Stimulated activated effector memory CD8-positive, alpha-beta T cell treated with anti-CD3 and anti-CD28 coated beads, Interleukin-12 subunit alpha, Interleukin-12 subunit beta, amount 100 ng/mL, for 72 hours (primary cell): ENCODE data around the gene NTSR2.

Source experiments
- ATAC-seq: fragments of 150-1000 bp; cut with Tn5 transposase; 2 replicates; pipeline ENCODE4 v1.10.0; 2021
- DNase-seq, 2 donors: peaks; one replicate each; pipeline ENCODE4 v3.0.0; 2021 to 2022; ENCODE audit warnings: low spot score in 2 of 2
- H3K27ac Mint-ChIP-seq: one replicate; pipeline ENCODE4 v1.8.0; 2022; ENCODE audit warnings: mild to moderate bottlenecking, mixed read lengths
- H3K36me3 Mint-ChIP-seq: one replicate; pipeline ENCODE4 v1.8.0; 2022; ENCODE audit warnings: mild to moderate bottlenecking, mixed read lengths
- H3K4me1 Mint-ChIP-seq: one replicate; pipeline ENCODE4 v1.8.0; 2022; ENCODE audit warnings: mixed read lengths
- H3K4me3 Mint-ChIP-seq: one replicate; pipeline ENCODE4 v1.8.0; 2022; ENCODE audit warnings: mild to moderate bottlenecking, mixed read lengths
- H3K9me3 Mint-ChIP-seq: one replicate; pipeline ENCODE4 v1.8.0; 2022; ENCODE audit warnings: mixed read lengths

Gene NTSR2, protein sequence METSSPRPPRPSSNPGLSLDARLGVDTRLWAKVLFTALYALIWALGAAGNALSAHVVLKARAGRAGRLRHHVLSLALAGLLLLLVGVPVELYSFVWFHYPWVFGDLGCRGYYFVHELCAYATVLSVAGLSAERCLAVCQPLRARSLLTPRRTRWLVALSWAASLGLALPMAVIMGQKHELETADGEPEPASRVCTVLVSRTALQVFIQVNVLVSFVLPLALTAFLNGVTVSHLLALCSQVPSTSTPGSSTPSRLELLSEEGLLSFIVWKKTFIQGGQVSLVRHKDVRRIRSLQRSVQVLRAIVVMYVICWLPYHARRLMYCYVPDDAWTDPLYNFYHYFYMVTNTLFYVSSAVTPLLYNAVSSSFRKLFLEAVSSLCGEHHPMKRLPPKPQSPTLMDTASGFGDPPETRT

DNA sequence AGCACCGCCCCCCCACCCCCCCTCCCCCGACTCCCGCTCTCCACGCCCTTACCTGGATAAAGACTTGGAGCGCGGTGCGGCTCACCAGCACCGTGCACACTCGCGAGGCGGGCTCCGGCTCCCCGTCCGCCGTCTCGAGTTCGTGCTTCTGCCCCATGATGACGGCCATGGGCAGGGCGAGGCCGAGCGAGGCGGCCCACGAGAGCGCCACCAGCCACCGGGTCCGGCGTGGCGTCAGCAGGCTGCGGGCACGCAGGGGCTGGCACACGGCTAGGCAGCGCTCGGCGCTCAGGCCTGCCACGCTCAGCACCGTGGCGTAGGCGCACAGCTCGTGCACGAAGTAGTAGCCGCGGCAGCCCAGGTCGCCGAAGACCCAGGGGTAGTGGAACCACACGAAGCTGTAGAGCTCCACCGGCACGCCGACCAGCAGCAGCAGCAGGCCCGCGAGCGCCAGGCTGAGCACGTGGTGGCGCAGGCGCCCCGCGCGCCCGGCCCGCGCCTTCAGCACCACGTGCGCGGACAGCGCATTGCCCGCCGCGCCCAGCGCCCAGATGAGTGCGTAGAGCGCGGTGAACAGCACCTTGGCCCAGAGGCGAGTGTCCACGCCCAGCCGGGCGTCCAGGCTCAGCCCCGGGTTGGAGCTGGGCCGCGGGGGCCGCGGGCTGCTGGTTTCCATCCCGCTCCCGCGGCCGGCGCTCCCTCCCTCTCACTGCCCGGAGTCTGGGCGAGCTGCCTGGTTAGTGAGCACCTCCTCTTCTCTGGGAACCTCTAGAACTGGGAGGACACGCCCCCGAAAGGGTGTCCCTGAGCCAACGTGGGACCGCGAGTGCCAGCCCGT lies at the start of gene NTSR2:
NTSR2 (minus strand) TSS at position 742 of the 838 bp plus-strand sequence; CDS start at position 676, 66 bp downstream.
- DNase-seq (no peak), ATAC-seq (peak; percentile 72)
- no peaks in the 10 kb centered on the region for H3K36me3 Mint-ChIP-seq
- H3K4me3 Mint-ChIP-seq = no peak within 1 kb of the TSS
- no peak within 1 kb of the TSS for H3K27ac Mint-ChIP-seq
- no peaks in the 10 kb centered on the region for H3K9me3 Mint-ChIP-seq
- peaks cover 6% of the 10 kb centered on the region for H3K4me1 Mint-ChIP-seq

DNA sequence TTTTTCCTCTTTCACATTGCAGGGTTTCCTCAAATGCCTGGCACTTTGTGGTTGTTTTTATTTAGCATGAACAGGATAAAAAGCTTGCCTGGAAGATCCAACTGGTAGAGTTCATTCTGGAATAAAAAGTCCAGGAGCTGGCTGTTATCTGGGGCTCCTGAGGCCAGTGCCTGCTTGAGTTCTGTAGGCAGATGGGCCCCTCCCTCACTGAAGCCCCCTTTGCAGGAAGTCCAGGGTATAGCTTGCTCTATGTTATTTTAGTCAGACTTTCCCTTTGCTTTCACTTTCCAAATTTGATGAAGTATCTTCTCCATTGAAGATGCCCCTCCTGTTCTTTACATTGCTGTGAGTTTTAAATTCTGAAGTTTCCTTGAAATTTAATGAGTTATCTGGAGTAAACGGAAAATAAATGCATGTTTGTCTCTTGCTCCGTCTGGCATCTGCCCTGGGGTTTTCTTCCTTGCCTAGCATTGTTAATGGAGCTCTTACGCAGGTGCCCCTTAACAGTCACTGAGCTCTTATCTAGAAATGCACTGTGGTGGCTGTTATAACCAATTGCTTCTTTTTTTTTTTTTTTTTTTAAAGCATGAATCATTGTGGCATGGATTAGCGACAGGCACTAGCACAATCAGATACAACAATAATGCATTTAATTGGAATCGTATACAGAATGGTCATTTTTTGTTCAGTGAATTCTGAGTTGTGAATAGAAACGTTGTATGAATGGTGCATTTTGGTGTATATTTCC lies 49.4 kb upstream of the NTSR2 start:
- H3K9me3 Mint-ChIP-seq = no peaks in the 10 kb centered on the region
- no peak overlapping the region for H3K27ac Mint-ChIP-seq
- no peaks in the 10 kb centered on the region for H3K36me3 Mint-ChIP-seq
- no peaks in the 10 kb centered on the region for H3K4me1 Mint-ChIP-seq
- ATAC-seq (no peak), DNase-seq (no peak)
- H3K4me3 Mint-ChIP-seq = no peak overlapping the region

DNA sequence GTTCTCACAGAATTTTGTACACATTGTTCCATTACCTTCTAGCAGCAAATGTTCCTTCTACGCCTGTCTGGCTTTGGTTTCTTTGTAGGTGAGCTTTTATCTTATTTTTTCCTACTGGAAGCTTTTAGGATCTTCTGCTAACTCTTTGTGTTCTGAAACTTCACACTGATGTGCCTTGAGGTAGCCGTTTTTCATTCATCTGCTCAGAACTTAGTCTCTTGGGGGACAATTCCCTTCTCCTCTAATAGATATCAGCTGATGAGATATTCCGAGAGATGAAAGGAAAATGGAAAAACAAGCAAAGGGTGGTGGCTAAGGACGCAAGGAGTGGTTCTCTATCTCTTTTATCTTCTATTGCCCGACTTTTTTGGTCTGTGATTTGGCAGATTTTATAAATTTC lies 48.6 kb upstream of the NTSR2 start:
- ATAC-seq = no peak
- no peaks in the 10 kb centered on the region for H3K36me3 Mint-ChIP-seq
- no peak overlapping the region for H3K27ac Mint-ChIP-seq
- no peak overlapping the region for H3K4me3 Mint-ChIP-seq
- DNase-seq = no peak
- H3K9me3 Mint-ChIP-seq = no peaks in the 10 kb centered on the region
- H3K4me1 Mint-ChIP-seq = no peaks in the 10 kb centered on the region

DNA sequence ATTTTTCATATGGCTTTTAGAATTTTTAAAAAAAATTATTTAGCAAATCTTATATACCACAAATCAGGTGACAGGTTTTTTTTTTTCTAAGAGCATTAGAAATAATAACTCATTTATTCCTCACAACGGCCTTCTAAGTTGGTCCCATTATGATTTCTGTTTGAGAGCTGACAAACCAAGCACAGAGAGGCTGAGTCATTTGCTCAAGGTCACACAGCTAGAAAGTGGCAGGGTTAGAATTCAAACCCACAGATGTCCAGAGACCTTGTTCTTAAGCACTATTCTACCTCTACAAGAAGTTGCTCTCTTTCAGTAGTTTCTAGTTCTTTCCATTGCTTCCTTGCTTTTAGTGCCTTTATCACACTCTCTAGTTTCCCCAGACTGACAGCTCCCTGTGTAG lies 47.6 kb upstream of the NTSR2 start:
- H3K4me1 Mint-ChIP-seq = no peaks in the 10 kb centered on the region
- no peaks in the 10 kb centered on the region for H3K9me3 Mint-ChIP-seq
- H3K36me3 Mint-ChIP-seq = no peaks in the 10 kb centered on the region
- H3K4me3 Mint-ChIP-seq = no peak overlapping the region
- no peak for DNase-seq
- ATAC-seq = no peak
- H3K27ac Mint-ChIP-seq = no peak overlapping the region

DNA sequence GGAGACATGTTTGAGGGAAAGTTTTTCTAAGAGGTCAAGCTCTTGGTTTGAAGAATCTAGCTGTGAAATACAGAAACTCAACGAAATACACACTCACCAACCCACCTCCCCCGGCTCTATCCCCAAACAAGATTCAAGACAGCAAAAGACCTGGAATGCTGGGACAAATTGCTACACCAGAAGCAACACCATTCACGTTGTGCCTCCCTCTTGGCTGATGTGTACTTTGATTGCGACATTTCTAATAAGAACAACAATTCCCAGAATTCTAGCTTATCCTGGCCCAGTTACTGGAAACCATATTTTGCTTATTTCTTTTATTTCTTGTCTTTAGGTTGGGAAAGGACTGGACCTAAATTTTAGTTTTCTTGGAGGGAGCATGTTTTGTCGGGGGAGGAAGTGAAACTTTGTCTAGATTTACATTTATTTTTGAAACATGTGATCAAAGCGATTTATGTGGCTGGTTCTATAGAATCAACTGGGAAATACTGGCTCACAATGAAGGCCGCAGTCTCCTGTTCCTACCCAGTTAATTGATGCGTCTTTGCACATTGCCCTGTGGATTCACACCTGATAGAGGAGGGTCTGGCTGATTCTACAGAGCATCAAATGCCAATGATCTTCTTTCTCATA lies 46.8 kb upstream of the NTSR2 start:
- no peaks in the 10 kb centered on the region for H3K36me3 Mint-ChIP-seq
- DNase-seq = no peak
- H3K4me1 Mint-ChIP-seq = no peaks in the 10 kb centered on the region
- H3K4me3 Mint-ChIP-seq = no peak overlapping the region
- no peak overlapping the region for H3K27ac Mint-ChIP-seq
- no peak for ATAC-seq
- no peaks in the 10 kb centered on the region for H3K9me3 Mint-ChIP-seq

DNA sequence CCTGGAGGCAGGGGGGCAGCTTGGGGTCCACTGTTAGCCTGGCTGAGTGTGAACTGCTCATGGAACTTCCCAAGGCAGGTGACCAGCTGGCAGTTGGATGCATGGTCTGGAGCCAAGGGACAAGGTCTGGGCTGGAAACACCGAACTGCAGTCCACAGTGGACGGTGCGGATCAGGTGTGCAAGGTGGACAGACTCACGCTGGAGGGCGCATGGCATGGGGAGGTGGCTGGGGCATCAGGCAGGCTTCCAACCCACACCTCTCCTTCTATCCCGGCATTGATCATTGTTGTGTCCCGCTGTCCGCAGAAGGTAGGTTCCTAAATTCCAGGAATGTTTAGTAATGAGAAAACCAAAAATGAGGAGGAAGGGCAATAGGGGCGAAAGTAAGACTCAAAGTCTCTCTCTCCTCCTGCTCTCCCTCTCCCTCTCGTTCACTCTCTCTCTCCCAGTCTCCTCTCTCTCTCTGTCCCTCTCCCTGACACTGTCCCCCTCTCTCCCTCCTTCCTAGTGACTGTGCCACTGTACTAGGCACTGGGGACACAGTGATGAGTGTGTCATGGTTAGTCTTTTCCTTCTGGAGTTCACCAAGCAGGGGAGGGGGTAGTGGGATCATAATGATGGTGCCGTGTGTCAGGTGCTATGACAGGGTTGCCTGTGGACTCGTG lies 46.1 kb upstream of the NTSR2 start:
- Mint-ChIP-seq H3K9me3 (no peaks in the 10 kb centered on the region), H3K4me3 (no peak overlapping the region), H3K27ac (no peak overlapping the region), H3K36me3 (no peaks in the 10 kb centered on the region), H3K4me1 (no peaks in the 10 kb centered on the region)
- no peak for ATAC-seq
- no peak for DNase-seq

DNA sequence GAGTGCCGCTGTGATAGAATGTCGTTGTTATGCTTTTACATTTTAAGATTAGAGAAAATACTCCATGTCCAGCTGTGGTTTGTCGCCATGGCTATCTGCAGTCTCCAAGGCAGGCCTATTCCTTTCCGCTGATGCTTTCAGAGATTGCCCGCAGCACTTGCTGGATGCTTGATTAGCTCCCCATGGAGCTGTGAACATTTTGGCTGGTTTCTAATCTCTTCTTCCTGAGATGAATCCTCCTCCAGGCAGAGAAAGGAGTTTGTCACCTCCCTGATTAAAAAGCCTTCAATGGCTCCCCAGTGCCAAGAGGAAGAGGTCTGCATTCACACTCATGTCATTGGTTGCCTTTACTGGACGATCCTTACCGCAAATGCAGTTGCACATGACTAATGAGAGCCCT lies 43.8 kb upstream of the NTSR2 start:
- Mint-ChIP-seq H3K4me1 (no peaks in the 10 kb centered on the region), H3K36me3 (no peaks in the 10 kb centered on the region), H3K4me3 (no peak overlapping the region), H3K27ac (no peak overlapping the region), H3K9me3 (no peaks in the 10 kb centered on the region)
- ATAC-seq (no peak), DNase-seq (no peak)

DNA sequence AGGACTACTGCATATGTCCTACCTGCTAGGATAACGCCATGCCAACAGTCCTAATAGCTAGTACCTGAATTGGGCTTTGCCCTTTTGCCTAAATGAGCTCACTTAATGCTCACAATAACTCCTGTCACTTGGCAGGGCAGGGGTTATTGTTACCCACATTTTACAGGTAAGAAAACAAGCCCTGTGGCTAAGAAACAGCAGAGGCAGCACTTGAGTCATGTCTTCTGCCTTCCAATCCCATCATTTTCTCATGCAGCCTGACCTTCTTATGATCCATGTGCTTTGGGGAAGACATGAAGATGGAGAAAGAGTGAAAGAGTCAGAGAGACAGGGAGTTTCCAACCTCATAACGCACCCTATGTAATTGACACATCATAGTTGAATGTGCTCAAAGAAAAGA lies 42.9 kb upstream of the NTSR2 start:
- H3K4me3 Mint-ChIP-seq = no peak overlapping the region
- H3K36me3 Mint-ChIP-seq = no peaks in the 10 kb centered on the region
- no peak overlapping the region for H3K27ac Mint-ChIP-seq
- ATAC-seq (no peak), DNase-seq (no peak)
- no peaks in the 10 kb centered on the region for H3K4me1 Mint-ChIP-seq
- H3K9me3 Mint-ChIP-seq = no peaks in the 10 kb centered on the region

DNA sequence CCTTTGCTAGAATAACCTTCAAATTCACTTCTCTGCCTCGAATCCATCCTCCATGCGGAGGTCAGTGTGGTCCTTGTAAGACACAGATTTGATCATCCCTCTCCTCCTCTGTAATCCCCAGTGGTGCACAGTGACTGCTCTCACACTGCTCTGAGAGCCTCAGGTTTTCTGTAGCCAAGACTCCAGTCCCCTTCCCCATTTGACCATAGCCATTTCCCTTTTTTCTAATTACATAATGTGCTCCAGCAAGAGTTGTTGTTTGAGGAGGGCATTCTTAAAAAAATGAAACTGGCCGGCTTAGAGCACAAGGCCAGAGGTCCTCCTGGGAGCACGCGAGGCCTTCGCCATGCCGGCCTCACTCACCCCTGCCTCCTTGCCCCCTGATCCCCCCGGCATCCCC lies 41.8 kb upstream of the NTSR2 start:
- H3K4me3 Mint-ChIP-seq = no peak overlapping the region
- no peaks in the 10 kb centered on the region for H3K9me3 Mint-ChIP-seq
- ATAC-seq (no peak), DNase-seq (no peak)
- no peaks in the 10 kb centered on the region for H3K36me3 Mint-ChIP-seq
- no peak overlapping the region for H3K27ac Mint-ChIP-seq
- no peaks in the 10 kb centered on the region for H3K4me1 Mint-ChIP-seq

DNA sequence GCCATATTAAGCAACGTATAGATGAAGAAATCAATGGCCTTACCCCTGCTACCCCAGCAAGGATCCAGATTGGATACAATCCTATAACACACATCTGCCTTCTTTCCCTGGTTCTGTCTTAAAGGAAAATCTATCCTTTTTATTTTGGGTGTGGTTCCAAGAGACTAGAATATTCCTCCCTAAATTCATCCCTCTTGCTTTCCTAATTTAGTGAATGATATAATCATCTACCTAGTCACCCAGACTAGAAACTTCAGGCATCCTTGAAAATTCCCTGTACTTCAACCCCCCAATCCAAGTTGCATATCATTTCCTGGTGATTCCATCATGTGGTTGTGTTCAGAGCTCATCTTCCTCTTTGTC lies 41.3 kb upstream of the NTSR2 start:
- Mint-ChIP-seq H3K4me1 (no peaks in the 10 kb centered on the region), H3K4me3 (no peak overlapping the region), H3K36me3 (no peaks in the 10 kb centered on the region), H3K27ac (no peak overlapping the region), H3K9me3 (no peaks in the 10 kb centered on the region)
- ATAC-seq (no peak), DNase-seq (no peak)

DNA sequence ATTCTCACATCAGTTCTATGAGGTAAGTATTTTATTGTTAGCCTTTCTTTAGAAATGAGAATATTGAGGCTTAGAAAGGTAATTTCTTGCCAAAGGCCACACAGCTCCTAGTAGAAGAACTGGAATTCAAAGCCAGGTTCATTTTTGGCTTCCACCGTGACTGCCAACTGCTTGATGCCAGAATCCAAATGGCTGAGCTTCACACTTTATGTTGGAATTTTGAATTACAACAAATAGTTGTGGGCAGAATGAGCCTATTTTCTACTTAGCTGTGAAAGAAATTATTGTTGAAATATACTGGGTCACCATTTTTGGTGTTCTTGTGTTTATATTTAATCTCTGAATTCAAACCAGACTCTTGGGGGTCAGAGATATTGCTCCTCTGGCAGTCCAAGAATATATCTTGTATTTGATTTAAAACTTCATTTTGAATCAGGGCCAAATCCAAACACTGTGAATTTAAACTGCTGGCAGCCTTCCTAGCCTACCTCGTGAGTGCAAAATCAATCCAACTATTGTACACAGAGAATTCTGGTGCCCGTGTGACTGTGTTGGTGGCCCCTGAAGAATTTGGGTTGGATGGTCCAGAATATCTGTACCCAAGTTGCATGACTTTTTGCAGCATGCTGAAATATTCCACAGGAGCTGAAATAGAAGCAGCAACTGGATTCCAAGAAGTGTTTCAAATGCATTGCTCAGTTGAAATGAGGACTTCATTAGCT lies 40.8 kb upstream of the NTSR2 start:
- Mint-ChIP-seq H3K4me3 (no peak overlapping the region), H3K4me1 (no peaks in the 10 kb centered on the region), H3K36me3 (no peaks in the 10 kb centered on the region), H3K27ac (no peak overlapping the region), H3K9me3 (no peaks in the 10 kb centered on the region)
- DNase-seq (no peak), ATAC-seq (no peak)

DNA sequence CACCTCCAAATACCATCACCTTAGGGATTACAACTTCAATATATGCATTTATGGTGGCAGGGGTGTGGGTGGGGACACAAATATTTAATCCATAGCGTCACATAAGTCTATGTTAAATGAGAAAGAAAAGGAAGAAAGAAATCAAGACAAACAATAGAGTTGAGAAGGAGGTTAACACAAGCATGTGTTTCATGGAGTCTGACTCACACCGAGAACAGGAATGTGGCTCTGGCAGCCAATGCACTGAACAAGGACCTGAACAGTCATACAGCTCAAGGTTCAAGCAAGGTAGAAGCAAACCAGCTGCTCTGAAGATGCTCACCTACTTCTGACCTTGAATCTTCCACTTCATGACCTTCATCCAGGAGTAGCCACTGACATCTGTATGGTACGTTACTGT lies 40.2 kb upstream of the NTSR2 start:
- H3K27ac Mint-ChIP-seq = no peak overlapping the region
- ATAC-seq (no peak), DNase-seq (no peak)
- no peak overlapping the region for H3K4me3 Mint-ChIP-seq
- no peaks in the 10 kb centered on the region for H3K9me3 Mint-ChIP-seq
- H3K36me3 Mint-ChIP-seq = no peaks in the 10 kb centered on the region
- H3K4me1 Mint-ChIP-seq = no peaks in the 10 kb centered on the region

DNA sequence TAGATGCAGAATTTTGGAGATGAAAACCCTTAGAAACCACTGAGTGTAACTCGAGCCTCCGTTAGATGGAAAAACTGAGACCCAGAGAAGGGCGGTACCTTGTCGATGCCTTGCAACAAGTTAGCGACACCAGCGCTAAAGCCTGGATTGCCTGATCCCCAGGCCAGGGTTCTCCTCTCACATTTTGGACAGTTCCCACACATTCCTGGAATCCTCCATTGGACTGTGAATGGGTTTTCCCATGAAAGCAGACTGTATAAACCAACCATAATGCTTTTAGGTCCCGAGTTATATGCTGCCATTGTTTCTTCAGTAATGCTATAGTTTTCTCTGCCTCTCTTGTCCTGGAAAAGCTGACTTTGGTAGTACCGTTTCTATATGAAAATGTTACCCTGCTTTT lies 39.3 kb upstream of the NTSR2 start:
- no peak for DNase-seq
- H3K9me3 Mint-ChIP-seq = no peaks in the 10 kb centered on the region
- H3K27ac Mint-ChIP-seq = no peak overlapping the region
- H3K36me3 Mint-ChIP-seq = no peaks in the 10 kb centered on the region
- no peaks in the 10 kb centered on the region for H3K4me1 Mint-ChIP-seq
- H3K4me3 Mint-ChIP-seq = no peak overlapping the region
- no peak for ATAC-seq

DNA sequence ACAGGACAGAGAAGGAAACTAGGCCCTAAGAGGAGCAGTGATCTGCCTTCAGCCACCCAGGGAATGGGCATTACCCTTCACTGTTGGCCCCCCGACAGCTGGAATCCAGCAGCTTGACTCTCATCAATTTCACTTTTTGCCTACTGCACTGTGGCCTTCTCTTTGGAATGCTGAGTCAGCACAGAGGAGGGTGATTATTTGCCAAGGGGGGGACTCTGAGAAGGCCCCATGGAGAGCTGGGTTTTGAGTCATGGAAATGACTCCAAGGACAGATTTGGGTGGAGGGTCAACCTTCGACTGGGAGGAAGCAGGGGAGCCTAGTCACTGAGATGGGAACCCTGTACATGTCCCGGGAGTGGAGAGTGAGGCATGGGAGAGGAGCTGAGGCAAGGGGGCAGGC lies 38.1 kb upstream of the NTSR2 start:
- Mint-ChIP-seq H3K27ac (no peak overlapping the region), H3K4me1 (no peaks in the 10 kb centered on the region), H3K9me3 (no peaks in the 10 kb centered on the region), H3K4me3 (no peak overlapping the region), H3K36me3 (no peaks in the 10 kb centered on the region)
- no peak for ATAC-seq
- no peak for DNase-seq
